Measurements from ENCODE around the gene ZNF177.
"Not testable (repeated sequence)": the region's sequence is repeated elsewhere in the genome, so short reads cannot be mapped to it uniquely, and the experiment has no call there.

The ZNF177 gene

DNA sequence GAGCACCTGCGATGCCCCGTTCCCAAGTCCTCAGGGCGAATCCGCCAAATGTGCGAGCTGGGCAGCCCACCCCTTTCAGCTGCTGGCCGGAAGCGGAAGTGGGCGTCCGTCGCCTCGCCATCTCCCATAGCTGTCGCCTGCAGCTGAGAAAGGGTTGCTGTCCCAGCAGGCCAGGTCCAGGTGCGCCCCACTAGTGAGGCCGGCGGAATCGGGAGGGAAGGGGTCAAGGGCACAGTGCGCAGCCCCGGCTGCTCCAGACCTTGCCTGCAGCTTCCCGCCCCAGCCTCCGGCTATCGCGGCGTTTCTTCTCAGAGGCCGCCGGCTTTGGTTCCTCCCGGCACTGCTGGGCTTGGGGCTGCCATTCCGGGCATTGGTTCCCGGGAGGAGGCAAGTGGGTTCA lies at the start of gene ZNF177:
Gene ZNF177, plus strand, starts transcription at position 109 of the 400 bp plus-strand sequence. CDS start 15,299 bp downstream, outside the sequence.
- no peak for DNase-seq (ENCODE audit: low spot score)

DNA sequence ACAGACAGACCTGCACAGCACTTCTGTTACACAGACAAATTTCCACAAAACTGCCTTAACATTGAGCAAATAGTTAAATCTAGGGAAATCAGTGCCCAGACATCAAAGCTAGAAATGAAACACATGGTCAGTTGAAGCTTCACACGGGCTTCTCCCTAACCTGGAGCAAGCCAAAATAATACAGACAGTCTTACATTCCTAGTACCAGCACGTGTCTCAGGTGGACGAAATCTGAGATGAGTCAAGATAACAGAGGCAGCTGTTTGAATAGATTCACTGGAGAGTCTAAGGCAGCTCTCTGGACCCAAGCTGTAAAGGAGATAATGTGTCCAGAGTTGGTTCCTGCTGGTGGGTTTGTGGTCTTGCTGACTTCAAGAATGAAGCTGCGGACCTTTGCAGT lies 49.1 kb upstream of the ZNF177 start:
- no peak for DNase-seq (ENCODE audit: low spot score)

- no peak for DNase-seq (ENCODE audit: low spot score)
These were observed 41.5 kb upstream of the ZNF177 start for GRCh38 chr19:9321338-9321737.

DNA sequence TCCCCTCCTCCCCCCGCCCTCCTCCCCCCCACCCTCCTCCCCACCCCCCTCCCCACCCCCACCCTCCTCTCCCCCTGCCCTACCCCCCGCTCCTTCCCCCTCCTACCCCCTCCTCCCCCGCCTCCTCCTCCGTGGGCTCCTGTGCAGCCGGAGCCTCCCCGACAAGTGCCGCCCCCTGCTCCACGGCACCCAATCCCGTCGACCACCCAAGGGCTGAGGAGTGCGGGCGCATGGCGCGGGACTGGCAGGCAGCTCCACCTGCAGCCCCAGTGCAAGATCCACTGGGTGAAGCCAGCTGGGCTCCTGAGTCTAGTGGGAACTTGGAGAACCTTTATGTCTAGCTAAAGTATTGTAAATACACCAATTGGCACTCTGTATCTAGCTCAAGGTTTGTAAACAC lies 41.1 kb upstream of the ZNF177 start:
- DNase-seq (ENCODE audit: low spot score) = not testable (repeated sequence)

- not testable (repeated sequence) for DNase-seq (ENCODE audit: low spot score)
These were observed 40.6 kb upstream of the ZNF177 start for GRCh38 chr19:9322201-9322600.

DNA sequence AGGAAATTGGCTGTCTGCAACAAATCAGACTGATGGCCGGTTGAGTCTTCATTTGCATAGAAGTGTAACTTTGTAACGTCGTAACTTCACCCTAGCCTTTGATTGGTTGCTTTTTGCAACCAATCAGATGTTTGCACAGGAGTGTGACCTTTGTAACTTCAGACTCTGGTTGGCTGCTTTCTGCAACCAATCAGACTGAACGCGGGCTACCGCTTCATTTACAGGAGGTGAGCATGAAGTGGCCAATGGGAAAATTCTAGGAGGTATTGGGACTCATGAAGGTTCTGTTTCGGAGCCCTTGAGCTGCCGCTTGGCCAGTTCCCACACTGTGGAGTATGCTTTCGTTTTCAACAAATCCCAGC lies 39.3 kb upstream of the ZNF177 start:
- peak; percentile 83 for DNase-seq (ENCODE audit: low spot score)

- DNase-seq (ENCODE audit: low spot score) = peak; percentile 87
These were observed 38.8 kb upstream of the ZNF177 start, which contains the start of gene ZNF559 for GRCh38 chr19:9323919-9324583. ZNF559 (plus strand) TSS chr19:9324179; CDS start chr19:9338550, 14,371 bp downstream.

DNA sequence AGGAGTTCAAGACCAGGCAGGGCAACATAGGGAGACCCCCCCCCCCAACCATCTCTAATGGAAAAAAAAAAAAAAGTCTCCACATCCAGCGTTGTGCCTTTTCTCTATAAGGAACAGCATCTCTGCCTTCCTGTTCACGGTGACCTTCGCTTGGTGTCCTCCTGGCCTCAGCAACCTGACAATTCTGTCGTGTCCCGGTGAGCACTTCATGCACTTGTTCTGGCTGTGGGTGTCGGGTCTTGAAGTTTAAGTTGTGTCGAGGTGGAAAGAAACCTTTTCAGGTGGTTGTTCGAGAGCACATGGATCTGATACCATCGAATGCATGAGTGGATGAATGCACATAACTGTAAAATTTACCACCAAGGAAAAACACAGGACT lies 38.2 kb upstream of the ZNF177 start:
- DNase-seq (ENCODE audit: low spot score) = no peak

DNA sequence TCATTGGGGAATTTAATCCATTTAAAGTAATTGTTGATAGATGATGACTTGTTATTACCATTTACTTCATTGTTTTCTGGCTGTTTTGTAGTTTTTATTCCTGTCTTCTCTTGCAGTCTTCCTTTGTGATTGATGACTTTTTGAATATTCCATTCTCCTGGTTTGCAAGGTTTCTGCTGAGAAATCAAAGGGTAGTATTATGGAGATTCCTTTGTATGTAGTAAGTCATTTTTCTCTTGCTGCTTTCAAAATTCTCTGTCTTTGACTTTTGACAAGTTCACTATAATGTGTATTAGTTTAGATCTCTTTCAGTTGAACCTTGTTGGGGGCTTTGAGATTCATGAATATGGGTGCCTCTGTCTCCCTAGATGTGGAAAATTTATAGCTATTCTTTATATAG lies 32.8 kb upstream of the ZNF177 start:
- no peak for DNase-seq (ENCODE audit: low spot score)

DNA sequence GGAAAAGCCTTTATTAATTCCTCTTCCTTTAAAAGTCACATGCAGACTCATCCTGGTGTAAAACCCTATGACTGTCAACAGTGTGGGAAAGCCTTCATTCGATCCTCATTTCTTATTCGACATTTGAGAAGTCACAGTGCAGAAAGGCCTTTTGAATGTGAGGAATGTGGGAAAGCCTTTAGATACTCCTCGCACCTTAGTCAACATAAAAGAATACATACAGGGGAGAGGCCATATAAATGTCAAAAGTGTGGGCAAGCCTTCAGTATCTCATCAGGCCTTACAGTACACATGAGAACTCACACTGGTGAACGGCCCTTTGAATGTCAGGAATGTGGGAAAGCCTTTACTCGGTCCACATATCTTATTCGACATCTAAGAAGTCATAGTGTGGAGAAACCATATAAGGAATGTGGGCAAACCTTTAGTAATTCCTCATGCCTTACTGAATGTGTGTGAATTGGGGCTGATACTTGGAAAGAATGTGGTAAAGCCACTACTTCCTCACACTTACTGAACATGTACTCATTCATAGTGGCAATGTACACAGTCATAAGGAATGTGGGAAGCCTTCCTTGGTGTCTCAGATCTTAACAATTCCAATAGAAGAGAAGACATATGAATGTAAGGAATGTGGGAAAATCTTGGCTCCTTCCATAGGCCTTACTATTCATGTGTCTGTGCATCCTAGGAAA lies 20.1 kb upstream of the ZNF177 start:
- DNase-seq (ENCODE audit: low spot score) = no peak

DNA sequence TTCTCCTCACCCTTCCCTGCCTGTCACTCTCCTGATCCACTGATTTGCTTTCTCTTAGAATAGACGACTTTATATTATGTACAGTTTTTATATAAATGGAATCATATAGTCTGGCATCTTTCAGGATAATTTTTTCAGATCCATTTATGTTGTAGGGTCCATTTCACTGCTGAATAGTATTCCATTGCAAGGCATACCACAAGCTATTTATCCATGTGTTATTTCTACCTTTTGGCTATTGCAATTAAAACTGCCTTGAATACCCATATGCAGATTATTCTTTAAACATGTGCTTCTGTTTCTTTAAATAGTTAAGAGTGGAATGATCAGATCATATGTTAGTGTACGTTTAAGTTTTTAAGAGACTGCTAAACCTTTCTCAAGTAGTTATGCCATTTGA lies 17.8 kb upstream of the ZNF177 start:
- DNase-seq (ENCODE audit: low spot score) = no peak

DNA sequence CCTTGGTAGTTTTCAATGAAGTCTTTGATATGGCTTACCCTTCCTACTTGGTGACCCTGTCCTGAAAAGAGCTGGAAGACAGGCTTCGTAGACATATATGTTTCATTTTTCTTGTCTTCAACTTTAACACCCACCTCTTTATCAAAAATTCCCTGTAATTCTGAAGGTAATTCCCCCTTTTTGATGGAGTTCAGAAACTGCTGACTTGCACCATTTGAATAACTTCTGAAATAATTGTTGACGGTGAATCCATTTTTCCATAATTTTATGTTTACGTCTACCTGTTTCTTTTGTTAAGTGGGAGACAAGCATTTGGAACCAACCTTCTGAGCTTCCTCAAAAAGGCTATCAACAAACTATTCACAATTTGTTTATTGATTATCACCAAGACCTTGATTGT lies 14.6 kb upstream of the ZNF177 start:
- no peak for DNase-seq (ENCODE audit: low spot score)

GRCh38 chr19:9348671-9349070 lies 14.1 kb upstream of the ZNF177 start:
- no peak for DNase-seq (ENCODE audit: low spot score)

- DNase-seq (ENCODE audit: low spot score) = no peak
These were observed 10.3 kb upstream of the ZNF177 start for GRCh38 chr19:9352505-9352904.

DNA sequence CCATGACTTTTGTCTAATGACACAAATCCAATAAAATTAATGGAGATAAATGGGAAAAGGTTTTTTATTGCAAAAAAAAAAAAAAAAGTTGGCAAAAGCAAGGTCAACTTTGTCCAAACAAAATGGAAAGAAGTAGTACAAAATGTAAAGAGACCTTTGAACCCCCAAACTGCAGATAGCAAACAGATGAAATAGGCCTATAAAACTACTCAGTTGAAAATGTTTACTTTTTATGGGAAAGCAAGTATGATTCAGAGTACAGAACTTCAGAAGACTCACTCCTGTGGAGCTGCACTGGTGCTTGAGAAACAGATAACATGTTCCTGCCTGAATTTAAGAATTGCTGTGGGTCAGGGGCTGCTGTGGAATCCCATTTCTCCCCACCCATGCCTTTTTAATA lies 9.8 kb upstream of the ZNF177 start:
- DNase-seq (ENCODE audit: low spot score) = no peak

GRCh38 chr19:9354651-9355050 lies 8.2 kb upstream of the ZNF177 start:
- no peak for DNase-seq (ENCODE audit: low spot score)

- no peak for DNase-seq (ENCODE audit: low spot score)
These were observed 8.2 kb downstream of the ZNF177 start for GRCh38 chr19:9370738-9371619.

GRCh38 chr19:9381361-9381785 lies 18.6 kb downstream of the ZNF177 start:
- DNase-seq (ENCODE audit: low spot score) = no peak

DNA sequence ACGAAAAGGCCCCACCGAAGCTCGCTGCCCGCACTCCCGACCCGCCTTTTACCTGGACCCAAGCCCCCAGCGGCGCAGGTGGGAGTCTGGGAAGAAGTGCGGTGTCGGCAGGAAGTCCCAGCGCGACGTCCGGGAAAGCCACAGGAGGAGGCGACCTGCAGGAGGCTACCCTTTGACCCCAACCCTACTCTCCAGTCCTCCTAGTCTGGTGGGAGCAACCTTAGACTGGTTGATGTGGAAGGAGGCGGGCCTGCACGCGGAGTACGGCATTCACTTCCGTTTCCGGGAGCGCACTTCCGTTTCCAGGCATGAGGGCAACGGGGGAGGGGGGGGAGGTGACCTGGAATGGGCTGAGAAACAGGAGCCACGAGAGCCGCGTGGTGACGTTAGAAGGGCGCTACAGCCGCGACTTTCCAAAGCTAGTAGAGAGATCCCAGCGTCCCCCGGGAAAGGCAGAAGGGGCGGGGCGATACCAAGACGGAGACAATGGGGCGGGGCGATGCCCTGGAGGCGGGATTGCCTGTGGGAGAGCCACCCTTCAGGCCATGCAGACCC lies 44.1 kb downstream of the ZNF177 start:
- no peak for DNase-seq (ENCODE audit: low spot score)

DNA sequence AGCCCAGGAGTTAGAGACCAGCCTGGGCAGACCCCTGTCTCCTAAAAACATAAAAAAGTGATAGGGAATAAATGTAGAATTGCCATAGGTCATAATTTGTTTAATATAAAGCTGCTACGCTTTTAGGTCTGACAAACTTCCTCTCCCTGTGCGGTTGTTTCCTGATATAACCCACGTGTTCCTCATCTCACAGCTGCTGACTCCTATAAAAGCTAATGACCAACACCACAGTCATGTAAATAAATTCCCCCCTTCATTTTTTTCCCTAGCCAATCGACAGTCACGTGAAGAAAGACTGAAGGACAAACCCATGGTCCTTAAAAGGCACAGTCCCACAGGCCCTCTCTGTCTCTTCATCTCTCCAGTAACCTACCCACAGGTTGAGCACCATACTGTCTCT lies 45.0 kb downstream of the ZNF177 start:
- DNase-seq (ENCODE audit: low spot score) = no peak

- DNase-seq (ENCODE audit: low spot score) = no peak
These were observed 50.6 kb downstream of the ZNF177 start for GRCh38 chr19:9413240-9413954.

DNA sequence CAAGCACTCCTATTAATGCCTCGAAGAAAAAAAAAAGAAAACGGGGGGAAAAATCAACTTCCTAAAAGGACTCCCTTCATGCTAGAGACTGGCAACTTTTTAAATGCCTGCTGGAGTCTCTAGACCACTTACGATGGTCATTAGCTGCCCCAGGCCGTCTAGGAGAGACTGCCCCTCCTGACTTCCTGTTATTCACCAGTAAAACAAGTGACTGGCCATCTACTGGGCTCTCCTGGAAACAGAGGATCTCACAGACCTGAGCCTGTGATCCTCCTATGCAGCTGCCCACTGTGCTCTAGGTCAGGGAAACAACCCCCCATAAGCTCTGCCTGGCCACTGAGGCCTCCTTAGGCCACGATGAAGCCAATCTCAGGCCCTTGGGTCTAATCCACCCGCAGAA lies 65.1 kb downstream of the ZNF177 start:
- no peak for DNase-seq (ENCODE audit: low spot score)
